GM12873 (cell line): ENCODE data around the gene EGFR.

Experiments used
- CTCF ChIP-seq: IDR thresholded peaks from 2 replicates; pipeline ENCODE4 v1.5.1; 2012; ENCODE audit warnings: low read depth, mild to moderate bottlenecking, moderate library complexity, low read length, control low read depth; ENCODE audit not compliant: insufficient read depth; ENCODE audit errors: missing control alignments

Gene EGFR

GRCh38 chr7:55080000-55080623 lies 61.3 kb downstream of the EGFR start:
- no peak for TF ChIP-seq CTCF

GRCh38 chr7:55081068-55081467 lies 62.3 kb downstream of the EGFR start:
- TF ChIP-seq CTCF: no peak

GRCh38 chr7:55081472-55082227 lies 62.8 kb downstream of the EGFR start:
- TF ChIP-seq CTCF: no peak

- no peak for TF ChIP-seq CTCF
Measured at GRCh38 chr7:55082228-55082603, 63.4 kb downstream of the EGFR start.

GRCh38 chr7:55083206-55083605 lies 64.4 kb downstream of the EGFR start:
- TF ChIP-seq CTCF: no peak

- no peak for TF ChIP-seq CTCF
Measured at GRCh38 chr7:55084307-55084706, 65.5 kb downstream of the EGFR start.

- TF ChIP-seq CTCF: no peak
Measured at GRCh38 chr7:55085511-55086412, 66.9 kb downstream of the EGFR start.
